DOHH2 (cell line): ENCODE data around the gene COX19.

ENCODE experiments used
- H3F3A ChIP-seq: fragments of 200-600 bp; sonication (generic), shearing (Covaris generic); 2 replicates; pipeline ENCODE4 v1.6.0; 2016; ENCODE audit warnings: antibody characterized with exemption, mild to moderate bottlenecking; ENCODE audit not compliant: control insufficient read depth, insufficient read depth
- H3K27ac ChIP-seq: fragments of 200-600 bp; sonication (generic); 2 replicates; pipeline ENCODE4 v1.5.1; 2014; ENCODE audit warnings: low read depth, mild to moderate bottlenecking, low read length, moderate library complexity
- H3K27me3 ChIP-seq: fragments of 200-600 bp; sonication (generic); 2 replicates; pipeline ENCODE4 v1.6.1; 2014; ENCODE audit warnings: mild to moderate bottlenecking, low read length, mixed read lengths; ENCODE audit not compliant: control insufficient read depth
- H3K36me3 ChIP-seq: fragments of 200-600 bp; sonication (generic); 2 replicates; pipeline ENCODE4 v1.6.1; 2014; ENCODE audit warnings: mild to moderate bottlenecking, low read length, moderate library complexity, mixed read lengths; ENCODE audit not compliant: control insufficient read depth
- H3K4me1 ChIP-seq: fragments of 200-600 bp; sonication (generic); 2 replicates; pipeline ENCODE4 v1.6.1; 2014; ENCODE audit warnings: mild to moderate bottlenecking, low read length, mixed read lengths; ENCODE audit not compliant: control insufficient read depth
- H3K4me2 ChIP-seq: fragments of 200-600 bp; sonication (generic); 2 replicates; pipeline ENCODE4 v1.6.0; 2014; ENCODE audit warnings: mild to moderate bottlenecking, low read length, moderate library complexity
- H3K4me3 ChIP-seq: fragments of 200-600 bp; sonication (generic); 2 replicates; pipeline ENCODE4 v1.5.1; 2014; ENCODE audit warnings: mild to moderate bottlenecking, low read length, mixed read lengths
- H3K79me2 ChIP-seq: fragments of 200-600 bp; sonication (generic); 2 replicates; pipeline ENCODE4 v1.6.1; 2014; ENCODE audit warnings: mild to moderate bottlenecking, low read length, mixed read lengths; ENCODE audit not compliant: control insufficient read depth
- H3K9me2 ChIP-seq: fragments of 200-600 bp; sonication (generic); replicated peaks from 2 replicates; pipeline ENCODE4 v1.6.1; 2014; ENCODE audit warnings: mild to moderate bottlenecking, low read length, mixed read lengths; ENCODE audit not compliant: control insufficient read depth
- H3K9me3 ChIP-seq: fragments of 200-600 bp; sonication (generic); 2 replicates; pipeline ENCODE4 v1.6.1; 2014; ENCODE audit warnings: antibody characterized with exemption, low read length, mixed read lengths; ENCODE audit not compliant: control insufficient read depth, insufficient read depth
- H4K20me1 ChIP-seq: fragments of 200-600 bp; sonication (generic); 2 replicates; pipeline ENCODE4 v1.6.0; 2014; ENCODE audit warnings: low read depth, mild to moderate bottlenecking, antibody characterized with exemption, low read length, moderate library complexity; ENCODE audit not compliant: control insufficient read depth, insufficient read depth
- EZH2phosphoT487 ChIP-seq: fragments of 200-600 bp; sonication (generic); IDR thresholded peaks from 2 replicates; pipeline ENCODE4 v1.6.1; 2017; ENCODE audit warnings: borderline replicate concordance, mild to moderate bottlenecking, antibody characterized with exemption, low read length, moderate library complexity, mixed read lengths
- TF ChIP-seq, protein P1 (sequence below): fragments of 200-600 bp; sonication (generic); IDR thresholded peaks from one replicate; pipeline ENCODE4 v1.5.1; 2014; ENCODE audit warnings: antibody characterized with exemption, mild to moderate bottlenecking, low read depth, low read length; ENCODE audit not compliant: poor library complexity, severe bottlenecking

COX19 gene

DNA sequence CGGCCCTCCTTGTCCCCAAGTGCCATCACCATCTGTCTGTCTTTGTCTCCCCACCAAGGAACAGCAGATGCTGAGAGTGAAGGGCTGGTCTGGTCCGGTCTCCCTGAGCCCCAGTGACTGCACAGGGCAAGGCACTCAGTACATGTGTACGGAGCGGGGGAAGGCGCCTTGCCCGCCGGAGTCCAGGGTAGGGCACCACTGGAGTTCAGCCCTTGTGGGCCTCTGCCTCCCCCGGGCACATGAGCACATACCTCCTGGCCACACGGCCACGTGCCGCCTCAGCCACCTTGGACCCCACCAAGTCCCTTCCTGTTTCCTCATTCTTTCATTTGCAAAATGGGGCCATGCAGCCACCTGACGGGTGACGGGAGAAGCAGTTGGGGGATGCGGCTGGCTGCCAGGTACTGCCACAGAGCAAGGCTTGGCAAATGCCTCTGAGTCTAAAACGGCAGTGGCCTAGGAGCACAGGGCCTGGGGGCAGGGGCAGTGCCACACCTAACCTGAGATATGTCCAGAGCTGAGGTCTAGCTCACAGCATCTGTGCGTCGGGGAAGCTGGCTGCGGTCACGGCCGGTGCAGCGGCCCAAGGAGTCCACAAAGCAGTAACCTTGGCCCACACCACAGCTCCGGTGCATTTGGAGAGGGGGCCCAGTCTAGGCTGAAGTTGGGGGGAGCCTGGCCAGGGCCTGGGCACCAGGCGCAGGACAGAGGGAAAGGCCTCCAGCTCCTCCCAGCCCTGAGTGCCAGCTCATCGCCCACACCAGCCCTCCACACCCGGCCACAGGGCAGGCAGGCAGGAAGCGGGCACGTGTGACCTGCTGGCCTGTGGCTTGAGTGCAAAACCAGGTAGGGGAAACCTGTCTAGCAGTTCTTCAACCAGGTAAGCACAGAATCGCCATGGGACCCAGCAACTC lies 26.1 kb downstream of the COX19 start:
- H3K4me3 ChIP-seq: no peak overlapping the region
- no peaks in the 10 kb centered on the region; the same call in 1 of the 2 replicates for H3F3A ChIP-seq
- no peak overlapping the region for H3K27ac ChIP-seq
- H3K36me3 ChIP-seq: no peaks in the 10 kb centered on the region
- TF ChIP-seq, protein P1, sequence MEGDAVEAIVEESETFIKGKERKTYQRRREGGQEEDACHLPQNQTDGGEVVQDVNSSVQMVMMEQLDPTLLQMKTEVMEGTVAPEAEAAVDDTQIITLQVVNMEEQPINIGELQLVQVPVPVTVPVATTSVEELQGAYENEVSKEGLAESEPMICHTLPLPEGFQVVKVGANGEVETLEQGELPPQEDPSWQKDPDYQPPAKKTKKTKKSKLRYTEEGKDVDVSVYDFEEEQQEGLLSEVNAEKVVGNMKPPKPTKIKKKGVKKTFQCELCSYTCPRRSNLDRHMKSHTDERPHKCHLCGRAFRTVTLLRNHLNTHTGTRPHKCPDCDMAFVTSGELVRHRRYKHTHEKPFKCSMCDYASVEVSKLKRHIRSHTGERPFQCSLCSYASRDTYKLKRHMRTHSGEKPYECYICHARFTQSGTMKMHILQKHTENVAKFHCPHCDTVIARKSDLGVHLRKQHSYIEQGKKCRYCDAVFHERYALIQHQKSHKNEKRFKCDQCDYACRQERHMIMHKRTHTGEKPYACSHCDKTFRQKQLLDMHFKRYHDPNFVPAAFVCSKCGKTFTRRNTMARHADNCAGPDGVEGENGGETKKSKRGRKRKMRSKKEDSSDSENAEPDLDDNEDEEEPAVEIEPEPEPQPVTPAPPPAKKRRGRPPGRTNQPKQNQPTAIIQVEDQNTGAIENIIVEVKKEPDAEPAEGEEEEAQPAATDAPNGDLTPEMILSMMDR: no peak
- no peak for TF ChIP-seq EZH2phosphoT487
- peaks cover 4% of the 10 kb centered on the region; the same call in 1 of the 2 replicates for H4K20me1 ChIP-seq
- H3K79me2 ChIP-seq: no peaks in the 10 kb centered on the region
- peaks cover 26% of the 10 kb centered on the region for H3K27me3 ChIP-seq
- no peak overlapping the region for H3K4me2 ChIP-seq
- H3K4me1 ChIP-seq: peaks cover 13% of the 10 kb centered on the region; the same call in 1 of the 2 replicates
- no peaks in the 10 kb centered on the region for H3K9me3 ChIP-seq
- no peaks in the 10 kb centered on the region for H3K9me2 ChIP-seq

DNA sequence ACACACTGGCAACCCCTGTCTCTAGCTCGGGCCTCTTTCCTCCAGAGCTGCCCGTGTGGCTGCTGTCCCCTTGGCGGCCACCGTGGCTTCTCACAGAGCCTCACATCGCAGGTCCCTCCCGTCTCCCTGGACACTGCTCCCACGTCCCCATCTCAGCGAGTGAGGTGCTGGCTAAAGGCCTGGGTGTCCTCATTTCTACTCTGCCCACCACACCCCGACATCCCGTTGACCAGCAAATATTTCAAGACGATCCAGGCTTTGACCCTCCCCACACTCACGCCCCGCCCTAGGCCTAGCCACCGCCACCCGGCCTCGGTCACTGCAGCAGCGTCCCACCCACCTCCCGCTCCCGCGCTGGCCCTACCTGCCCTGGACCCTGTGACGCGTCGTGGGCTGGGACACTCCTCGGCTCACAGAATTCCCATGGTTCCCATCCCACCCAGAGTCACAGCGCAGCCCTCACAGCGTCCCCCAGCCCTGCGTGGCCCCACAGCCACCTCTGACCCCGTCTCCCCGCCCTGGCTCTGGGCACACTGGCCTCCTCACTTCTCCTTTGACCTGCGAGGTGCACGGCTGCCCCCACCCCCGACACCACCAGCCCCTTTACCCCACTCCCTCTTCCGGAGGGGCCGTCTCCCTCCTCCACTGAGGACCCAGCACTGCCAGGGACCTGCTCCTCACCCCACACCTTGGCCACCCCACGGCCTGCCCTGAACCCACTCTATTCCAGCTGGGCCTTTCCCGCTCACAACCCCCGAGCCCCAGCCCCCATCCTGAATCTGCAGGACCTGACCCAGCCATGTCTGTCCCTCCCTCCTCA lies 27.7 kb downstream of the COX19 start:
- Histone ChIP-seq H4K20me1 (no peaks in the 10 kb centered on the region), H3K4me1 (peaks cover 7% of the 10 kb centered on the region; the same call in 1 of the 2 replicates), H3K9me3 (no peaks in the 10 kb centered on the region), H3K4me3 (no peak overlapping the region), H3K27ac (no peak overlapping the region), H3F3A (no peaks in the 10 kb centered on the region; the same call in 1 of the 2 replicates), H3K9me2 (no peaks in the 10 kb centered on the region), H3K27me3 (peaks cover 13% of the 10 kb centered on the region), H3K79me2 (no peaks in the 10 kb centered on the region), H3K4me2 (no peak overlapping the region), H3K36me3 (no peaks in the 10 kb centered on the region)
- no peak for TF ChIP-seq EZH2phosphoT487
- TF ChIP-seq, protein P1: no peak

DNA sequence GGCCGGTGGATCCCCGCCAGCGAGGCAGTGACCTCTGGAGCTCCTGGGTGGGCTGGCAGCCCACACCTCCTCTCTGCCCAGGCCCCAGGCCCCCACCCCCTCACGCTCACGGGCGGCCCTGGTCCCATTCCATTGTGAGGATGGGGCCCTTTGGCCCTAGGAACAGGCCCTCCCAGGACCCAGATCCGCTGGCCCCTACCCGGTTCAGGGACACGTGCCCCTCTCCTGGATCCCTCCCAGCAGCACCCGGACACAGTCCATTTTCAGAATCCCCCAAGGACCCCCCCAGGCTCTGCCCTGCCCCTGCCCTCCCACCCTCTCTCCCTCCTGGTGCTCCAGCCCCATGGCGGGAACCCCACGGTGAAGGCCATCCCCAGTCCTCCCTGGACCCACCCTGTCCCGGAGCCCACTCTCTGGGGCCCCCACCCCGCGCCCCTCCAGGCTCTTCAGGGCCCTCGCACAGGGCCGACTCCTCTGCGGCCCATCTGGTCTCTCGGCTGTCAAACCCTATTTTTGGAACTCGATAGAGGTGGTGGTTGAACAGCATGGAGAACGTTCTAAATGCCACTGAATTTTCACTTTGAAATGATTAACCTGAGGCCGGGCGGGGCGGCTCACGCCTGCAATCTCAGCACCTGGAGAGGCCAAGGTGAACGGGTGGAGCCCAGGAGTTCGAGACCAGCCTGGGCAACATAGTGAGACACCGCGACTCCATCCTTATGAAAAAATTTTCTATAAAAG lies 28.9 kb downstream of the COX19 start:
- Histone ChIP-seq H3F3A (peaks cover 2% of the 10 kb centered on the region), H3K4me3 (no peak overlapping the region)
- TF ChIP-seq, protein P1: no peak
- TF ChIP-seq EZH2phosphoT487: no peak

More for the DNA sequence above, 28.9 kb downstream of the COX19 start:
- peaks cover 7% of the 10 kb centered on the region; the same call in 1 of the 2 replicates for H3K4me1 ChIP-seq
- no peaks in the 10 kb centered on the region for H3K36me3 ChIP-seq
- H3K9me3 ChIP-seq: no peaks in the 10 kb centered on the region
- no peaks in the 10 kb centered on the region for H4K20me1 ChIP-seq
- no peak overlapping the region for H3K4me2 ChIP-seq
- no peak overlapping the region for H3K27ac ChIP-seq
- H3K27me3 ChIP-seq: peaks cover 11% of the 10 kb centered on the region
- H3K9me2 ChIP-seq: no peaks in the 10 kb centered on the region
- H3K79me2 ChIP-seq: no peaks in the 10 kb centered on the region
